Measurements from ENCODE around the gene U2SURP.

Gene U2SURP

DNA sequence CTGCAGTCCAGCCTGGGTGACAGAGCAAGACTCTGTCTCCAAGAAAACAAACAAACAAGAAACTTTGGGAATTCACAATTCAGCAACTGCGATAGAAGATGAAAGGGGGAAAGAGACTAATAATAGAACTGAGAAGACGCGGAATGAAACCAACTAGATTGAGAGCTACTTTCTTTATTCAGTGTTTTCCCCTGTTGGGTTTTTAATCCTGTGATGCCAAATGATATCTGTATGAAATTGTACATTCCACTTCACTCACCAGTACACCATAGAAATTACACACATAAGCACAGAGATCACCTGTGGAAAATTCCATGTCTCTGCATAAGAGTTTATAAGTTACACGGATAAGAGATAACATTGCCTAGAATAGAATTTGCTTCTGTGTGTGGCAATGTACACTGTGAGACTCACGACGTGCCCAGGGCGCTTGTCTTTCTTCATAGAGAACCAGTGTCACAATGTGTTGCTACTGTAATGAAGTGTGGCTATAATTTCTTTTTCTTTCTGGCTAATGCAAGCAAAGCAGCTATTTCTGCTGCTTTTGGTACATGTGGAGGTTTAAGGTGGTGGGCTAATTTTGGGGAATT is 100.5 kb downstream of the U2SURP start:
- no peak overlapping the region for H3K27ac ChIP-seq
- H3K9ac ChIP-seq (ENCODE audit: insufficient read length): no peak overlapping the region
- TF ChIP-seq EZH2 (IDR thresholded peaks at IDR 0.05): no peak
- no peak for TF ChIP-seq POLR2AphosphoS5 (IDR thresholded peaks at IDR 0.05; ENCODE audit: borderline replicate concordance, low read depth, low read length)
- no peak for TF ChIP-seq FOXP2 (optimal IDR thresholded peaks at IDR 0.05; ENCODE audit: control extremely low read depth, extremely low read length, insufficient read depth)
- DNase-seq (ENCODE audit: low read depth, low spot score): no peak
- H3K4me3 ChIP-seq: no peak overlapping the region
- no peaks in the 10 kb centered on the region for H3K36me3 ChIP-seq (ENCODE audit: insufficient read depth, low read length)
- no peaks in the 10 kb centered on the region for H3K9me3 ChIP-seq (ENCODE audit: low read depth, low read length)

- H3K27ac ChIP-seq: no peak overlapping the region
- no peak overlapping the region for H3K9ac ChIP-seq (ENCODE audit: insufficient read length)
- no peak overlapping the region for H3K4me3 ChIP-seq
- TF ChIP-seq FOXP2 (optimal IDR thresholded peaks at IDR 0.05; ENCODE audit: control extremely low read depth, extremely low read length, insufficient read depth) (no peak), EZH2 (IDR thresholded peaks at IDR 0.05) (no peak), POLR2AphosphoS5 (IDR thresholded peaks at IDR 0.05; ENCODE audit: borderline replicate concordance, low read depth, low read length) (no peak)
- H3K9me3 ChIP-seq (ENCODE audit: low read depth, low read length): no peaks in the 10 kb centered on the region
- H3K36me3 ChIP-seq (ENCODE audit: insufficient read depth, low read length): no peaks in the 10 kb centered on the region
- DNase-seq (ENCODE audit: low read depth, low spot score): no peak
Measured at GRCh38 chr3:143103652-143104051, 102.3 kb downstream of the U2SURP start.

DNA sequence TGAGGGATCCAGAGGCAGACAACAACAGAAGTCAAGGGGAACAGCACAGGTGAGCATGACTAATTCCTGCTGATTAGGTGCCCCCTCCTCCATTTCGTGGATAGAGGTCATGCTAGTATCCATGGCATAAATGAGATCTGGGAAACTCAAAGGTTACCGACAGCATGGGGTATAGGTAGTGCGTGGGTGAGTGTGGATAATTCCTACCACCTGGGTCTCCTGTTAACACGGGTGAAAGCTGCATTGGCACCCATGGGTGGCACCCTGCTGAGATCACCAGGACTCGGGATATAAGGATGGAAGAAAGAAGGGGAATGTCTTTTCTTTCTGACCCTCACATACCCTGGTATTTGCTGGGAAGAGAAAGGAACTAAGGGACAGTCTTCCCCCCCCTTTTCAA is 103.8 kb downstream of the U2SURP start:
- Histone ChIP-seq H3K9me3 (ENCODE audit: low read depth, low read length) (no peaks in the 10 kb centered on the region), H3K4me3 (no peak overlapping the region), H3K36me3 (ENCODE audit: insufficient read depth, low read length) (no peaks in the 10 kb centered on the region), H3K27ac (no peak overlapping the region), H3K9ac (ENCODE audit: insufficient read length) (no peak overlapping the region)
- DNase-seq (ENCODE audit: low read depth, low spot score): no peak
- no peak for TF ChIP-seq POLR2AphosphoS5 (IDR thresholded peaks at IDR 0.05; ENCODE audit: borderline replicate concordance, low read depth, low read length)
- TF ChIP-seq FOXP2 (optimal IDR thresholded peaks at IDR 0.05; ENCODE audit: control extremely low read depth, extremely low read length, insufficient read depth): no peak
- TF ChIP-seq EZH2 (IDR thresholded peaks at IDR 0.05): no peak

DNA sequence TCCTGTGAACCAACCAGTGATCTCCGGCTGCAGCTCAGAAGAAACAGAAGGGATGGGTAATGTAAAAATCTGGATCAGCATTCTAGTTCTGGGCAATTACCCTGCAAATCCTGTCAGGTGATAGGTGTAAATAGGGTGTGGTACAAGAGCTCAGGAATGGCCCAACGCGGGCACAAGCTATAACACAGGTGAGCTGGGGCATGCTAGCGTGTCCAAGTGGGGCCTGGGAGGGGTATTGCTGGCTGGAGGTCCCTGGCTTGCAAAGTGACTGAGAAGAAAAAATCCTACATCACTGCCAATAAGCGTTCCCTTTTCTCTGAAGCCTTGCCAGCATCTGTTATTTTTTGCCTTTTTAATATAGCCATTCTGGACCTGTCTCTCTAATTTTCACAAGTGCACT is 108.5 kb downstream of the U2SURP start:
- Histone ChIP-seq H3K36me3 (ENCODE audit: insufficient read depth, low read length) (no peaks in the 10 kb centered on the region), H3K4me3 (no peak overlapping the region), H3K27ac (no peak overlapping the region), H3K9ac (ENCODE audit: insufficient read length) (no peak overlapping the region), H3K9me3 (ENCODE audit: low read depth, low read length) (no peaks in the 10 kb centered on the region)
- no peak for DNase-seq (ENCODE audit: low read depth, low spot score)
- TF ChIP-seq POLR2AphosphoS5 (IDR thresholded peaks at IDR 0.05; ENCODE audit: borderline replicate concordance, low read depth, low read length) (no peak), EZH2 (IDR thresholded peaks at IDR 0.05) (no peak)

All from SK-N-MC (cell line).